Omental fat pad (tissue), 4 donors: Measurements from ENCODE around the gene INPP5D. TPM values are rescaled to one million over a fixed set of nuclear protein-coding genes. Genes with fewer than 3 reads are reported as not detected.
"Not testable (repeated sequence)": the region's sequence is repeated elsewhere in the genome, so short reads cannot be mapped to it uniquely, and the experiment has no call there.

ENCODE experiments used
- ATAC-seq: fragments of 150-250 bp; one replicate; pipeline ENCODE4 v1.9.1; 2016; ENCODE audit warnings: mild to moderate bottlenecking, moderate library complexity; ENCODE audit not compliant: low FRiP score
- DNase-seq: peaks from one replicate; pipeline ENCODE4 v3.0.0-alpha.2; 2019; ENCODE audit warnings: low spot score
- CTCF ChIP-seq, 3 donors: fragments of 450-650 bp; IDR thresholded peaks; one replicate each; pipeline ENCODE4 v1.5.1; 2016 to 2017; ENCODE audit warnings: antibody characterized with exemption in 3 of 3, mild to moderate bottlenecking in 3 of 3, moderate library complexity in 2 of 3
- total RNA-seq, 4 donors: library from RNA; depleted of rRNA; stranded (reverse); fragments of >200 nt; gene quantifications; one replicate each; pipeline ENCODE4 v1.1.0, GENCODE V29; 2016

The INPP5D gene
- total RNA-seq, 4 donors from 2014 or later = 17.9 to 55.8 (median 27.6) TPM

- no peak for TF ChIP-seq CTCF (IDR thresholded peaks at IDR 0.05)
- DNase-seq (no peak), ATAC-seq (no peak)
Observed at GRCh38 chr2:233061591-233062450, 1.7 kb downstream of the INPP5D start.

GRCh38 chr2:233062451-233062850 lies 2.3 kb downstream of the INPP5D start:
- DNase-seq (no peak), ATAC-seq (no peak)
- TF ChIP-seq CTCF (IDR thresholded peaks at IDR 0.05) = no peak

- ATAC-seq = no peak
- no peak for DNase-seq
- no peak for TF ChIP-seq CTCF (IDR thresholded peaks at IDR 0.05)
Observed at GRCh38 chr2:233062946-233063268, 2.8 kb downstream of the INPP5D start.

- DNase-seq (no peak), ATAC-seq (no peak)
- TF ChIP-seq CTCF (IDR thresholded peaks at IDR 0.05) = no peak
Observed at GRCh38 chr2:233063269-233063975, 3.3 kb downstream of the INPP5D start.

- no peak for DNase-seq
- no peak for ATAC-seq
- no peak for TF ChIP-seq CTCF (IDR thresholded peaks at IDR 0.05)
Observed at GRCh38 chr2:233063976-233064411, 3.9 kb downstream of the INPP5D start.

GRCh38 chr2:233064530-233065199 lies 4.5 kb downstream of the INPP5D start:
- TF ChIP-seq CTCF (IDR thresholded peaks at IDR 0.05) = no peak
- DNase-seq (no peak), ATAC-seq (no peak)

- not testable (repeated sequence) for DNase-seq, ATAC-seq
Observed at GRCh38 chr2:233065200-233065589, 5.1 kb downstream of the INPP5D start.
